Subcutaneous adipose tissue (tissue), 4 donors: Measurements from ENCODE around the gene NLRP9. TPM values are rescaled to one million over a fixed set of nuclear protein-coding genes. Genes with fewer than 3 reads are reported as not detected.

Experiments used
- total RNA-seq, 4 donors: library from RNA; depleted of rRNA; stranded (reverse); fragments of >200 nt; gene quantifications; one replicate each; pipeline ENCODE4 v1.1.0, GENCODE V29; 2016
- TF ChIP-seq, protein P1 (sequence below): fragments of 450-650 bp; IDR thresholded peaks from one replicate; pipeline ENCODE4 v1.5.1; 2016; ENCODE audit warnings: low read depth, mild to moderate bottlenecking, control low read depth, antibody characterized with exemption, moderate library complexity

Gene NLRP9
- total RNA-seq, 4 donors from 2014 or later: not detected

DNA sequence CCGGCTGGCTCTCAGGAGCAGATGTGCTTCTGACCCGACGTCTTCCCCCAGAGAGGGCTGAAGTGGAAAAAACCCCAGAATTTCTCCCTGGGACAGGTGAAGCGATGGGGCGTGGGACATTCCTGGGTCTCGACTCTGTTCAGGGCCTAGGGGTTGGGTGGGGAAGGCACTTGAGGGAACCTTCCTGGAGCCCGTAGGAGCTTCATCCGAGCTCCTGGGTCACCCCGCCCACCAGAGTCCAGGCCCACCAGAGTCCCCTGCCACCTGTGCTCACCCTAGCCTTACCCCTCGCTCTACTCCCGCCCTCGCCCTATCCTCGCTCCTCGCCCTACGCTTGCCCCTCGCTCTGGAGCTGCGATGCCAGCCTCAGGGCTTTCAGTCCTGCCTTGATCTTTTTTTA lies 39.9 kb downstream of the NLRP9 start:
- TF ChIP-seq, protein P1, sequence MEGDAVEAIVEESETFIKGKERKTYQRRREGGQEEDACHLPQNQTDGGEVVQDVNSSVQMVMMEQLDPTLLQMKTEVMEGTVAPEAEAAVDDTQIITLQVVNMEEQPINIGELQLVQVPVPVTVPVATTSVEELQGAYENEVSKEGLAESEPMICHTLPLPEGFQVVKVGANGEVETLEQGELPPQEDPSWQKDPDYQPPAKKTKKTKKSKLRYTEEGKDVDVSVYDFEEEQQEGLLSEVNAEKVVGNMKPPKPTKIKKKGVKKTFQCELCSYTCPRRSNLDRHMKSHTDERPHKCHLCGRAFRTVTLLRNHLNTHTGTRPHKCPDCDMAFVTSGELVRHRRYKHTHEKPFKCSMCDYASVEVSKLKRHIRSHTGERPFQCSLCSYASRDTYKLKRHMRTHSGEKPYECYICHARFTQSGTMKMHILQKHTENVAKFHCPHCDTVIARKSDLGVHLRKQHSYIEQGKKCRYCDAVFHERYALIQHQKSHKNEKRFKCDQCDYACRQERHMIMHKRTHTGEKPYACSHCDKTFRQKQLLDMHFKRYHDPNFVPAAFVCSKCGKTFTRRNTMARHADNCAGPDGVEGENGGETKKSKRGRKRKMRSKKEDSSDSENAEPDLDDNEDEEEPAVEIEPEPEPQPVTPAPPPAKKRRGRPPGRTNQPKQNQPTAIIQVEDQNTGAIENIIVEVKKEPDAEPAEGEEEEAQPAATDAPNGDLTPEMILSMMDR: no peak

DNA sequence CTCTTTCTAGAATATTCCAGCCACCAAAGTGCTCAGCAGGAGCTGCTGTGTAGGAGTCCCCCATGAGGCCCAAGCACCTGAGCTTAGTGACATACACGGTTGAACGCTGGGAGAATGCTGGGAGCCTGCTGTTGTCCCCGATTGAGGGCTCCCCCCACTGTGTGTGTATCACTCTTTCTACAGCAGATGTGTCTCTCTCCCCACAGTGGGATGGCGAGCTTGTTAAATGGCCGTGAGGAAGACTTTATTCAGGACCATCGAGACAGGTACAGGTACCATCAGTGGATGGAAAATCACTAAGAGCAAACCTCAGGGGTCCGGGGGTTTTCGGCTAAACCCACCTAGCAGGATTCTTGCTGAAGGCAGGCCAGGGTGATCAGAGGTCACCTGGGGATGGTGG lies 40.5 kb downstream of the NLRP9 start:
- TF ChIP-seq, protein P1: no peak

DNA sequence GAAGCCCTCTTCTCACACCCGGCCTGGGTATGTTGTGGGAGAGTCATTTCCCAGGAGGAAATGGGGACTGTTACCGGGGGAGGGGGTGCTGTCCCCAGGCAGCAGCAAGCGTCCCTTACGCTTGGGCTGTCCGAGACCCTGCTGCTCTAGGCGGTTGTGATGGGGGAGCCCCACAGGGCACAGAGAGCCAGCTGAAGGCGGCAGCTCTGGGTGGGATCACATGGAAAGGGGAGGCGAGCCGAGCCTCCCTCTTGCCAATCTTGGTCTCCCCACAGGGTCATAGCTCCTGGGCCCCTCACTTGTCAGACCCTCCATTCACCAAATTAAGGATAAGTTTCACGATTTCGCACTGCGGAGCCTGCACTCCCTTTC lies 41.1 kb downstream of the NLRP9 start:
- TF ChIP-seq, protein P1: no peak

- TF ChIP-seq, protein P1: no peak
Measured at GRCh38 chr19:55696301-55697068, 41.7 kb downstream of the NLRP9 start.

DNA sequence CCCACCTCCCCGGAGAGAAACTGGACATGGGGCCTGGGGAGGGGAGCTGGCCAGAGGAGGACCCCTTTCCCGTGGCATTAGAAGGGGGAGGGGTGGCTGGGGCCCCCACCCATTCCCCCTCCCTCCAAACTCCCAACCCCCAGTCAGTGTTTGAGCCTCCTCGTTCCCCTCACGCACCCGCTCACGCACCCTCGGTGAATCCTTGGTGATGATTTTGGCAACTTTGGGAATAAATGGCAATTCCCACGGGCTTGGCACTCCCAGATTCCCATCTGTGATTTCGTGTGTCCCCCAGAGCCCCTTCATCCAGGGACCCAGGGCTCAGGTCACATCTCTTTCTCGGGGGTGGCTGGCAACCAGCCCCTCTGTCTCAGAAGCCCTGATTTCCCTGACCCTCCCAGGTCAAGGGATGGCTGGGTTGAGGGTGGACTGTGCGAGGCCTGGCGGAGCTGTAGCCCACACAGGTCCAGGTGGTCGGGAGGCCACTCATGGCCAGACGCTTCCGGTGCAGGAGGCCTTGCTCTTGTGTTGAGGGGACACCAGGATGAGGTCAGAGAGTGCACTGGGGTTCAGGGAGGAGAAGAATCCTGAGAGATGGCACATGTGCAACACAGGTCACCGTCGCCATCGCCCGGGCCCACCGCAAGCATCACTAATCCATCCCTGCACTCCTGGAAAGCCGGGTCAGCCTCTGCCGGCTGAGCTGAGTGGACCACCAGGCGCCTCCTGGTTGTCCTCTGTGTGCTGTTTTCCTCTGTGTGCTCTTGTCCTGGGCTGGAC lies 42.5 kb downstream of the NLRP9 start:
- TF ChIP-seq, protein P1: no peak

DNA sequence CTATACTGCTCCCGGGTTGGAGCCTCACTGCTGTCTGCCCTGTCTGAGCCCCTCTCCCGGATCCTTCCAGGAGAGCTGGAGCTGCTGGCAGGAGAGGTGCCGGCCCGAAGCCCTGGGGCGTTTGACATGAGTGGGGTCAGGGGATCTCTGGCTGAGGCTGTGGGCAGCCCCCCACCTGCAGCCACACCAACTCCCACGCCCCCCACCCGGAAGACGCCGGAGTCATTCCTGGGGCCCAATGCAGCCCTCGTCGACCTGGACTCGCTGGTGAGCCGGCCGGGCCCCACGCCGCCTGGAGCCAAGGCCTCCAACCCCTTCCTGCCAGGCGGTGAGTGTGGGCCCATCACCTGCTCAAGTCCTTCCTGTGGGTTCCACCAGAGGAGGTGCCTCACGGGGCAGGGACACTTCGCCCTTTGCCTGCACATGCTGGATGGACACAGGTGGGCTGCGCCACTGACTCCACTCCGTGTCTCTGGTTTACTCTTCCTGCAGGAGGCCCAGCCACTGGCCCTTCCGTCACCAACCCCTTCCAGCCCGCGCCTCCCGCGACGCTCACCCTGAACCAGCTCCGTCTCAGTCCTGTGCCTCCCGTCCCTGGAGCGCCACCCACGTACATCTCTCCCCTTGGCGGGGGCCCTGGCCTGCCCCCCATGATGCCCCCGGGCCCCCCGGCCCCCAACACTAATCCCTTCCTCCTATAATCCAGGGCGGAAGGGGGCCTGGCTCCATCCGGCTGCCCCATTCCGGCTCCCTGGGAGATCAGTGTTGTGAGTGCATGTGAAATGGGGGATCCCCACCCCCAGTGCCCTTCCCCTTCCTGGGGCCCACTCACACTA lies 43.3 kb downstream of the NLRP9 start:
- TF ChIP-seq, protein P1: no peak
